HG03558 (cell line): Measurements from ENCODE around the gene BCL11B.

Experiments
- ATAC-seq: cut with Tn5 transposase; IDR thresholded peaks from one replicate; pipeline ENCODE4 v1.9.1; 2021; ENCODE audit warnings: moderate number of reproducible peaks; ENCODE audit not compliant: unreplicated experiment; ENCODE audit errors: extremely low read depth

Gene BCL11B

DNA sequence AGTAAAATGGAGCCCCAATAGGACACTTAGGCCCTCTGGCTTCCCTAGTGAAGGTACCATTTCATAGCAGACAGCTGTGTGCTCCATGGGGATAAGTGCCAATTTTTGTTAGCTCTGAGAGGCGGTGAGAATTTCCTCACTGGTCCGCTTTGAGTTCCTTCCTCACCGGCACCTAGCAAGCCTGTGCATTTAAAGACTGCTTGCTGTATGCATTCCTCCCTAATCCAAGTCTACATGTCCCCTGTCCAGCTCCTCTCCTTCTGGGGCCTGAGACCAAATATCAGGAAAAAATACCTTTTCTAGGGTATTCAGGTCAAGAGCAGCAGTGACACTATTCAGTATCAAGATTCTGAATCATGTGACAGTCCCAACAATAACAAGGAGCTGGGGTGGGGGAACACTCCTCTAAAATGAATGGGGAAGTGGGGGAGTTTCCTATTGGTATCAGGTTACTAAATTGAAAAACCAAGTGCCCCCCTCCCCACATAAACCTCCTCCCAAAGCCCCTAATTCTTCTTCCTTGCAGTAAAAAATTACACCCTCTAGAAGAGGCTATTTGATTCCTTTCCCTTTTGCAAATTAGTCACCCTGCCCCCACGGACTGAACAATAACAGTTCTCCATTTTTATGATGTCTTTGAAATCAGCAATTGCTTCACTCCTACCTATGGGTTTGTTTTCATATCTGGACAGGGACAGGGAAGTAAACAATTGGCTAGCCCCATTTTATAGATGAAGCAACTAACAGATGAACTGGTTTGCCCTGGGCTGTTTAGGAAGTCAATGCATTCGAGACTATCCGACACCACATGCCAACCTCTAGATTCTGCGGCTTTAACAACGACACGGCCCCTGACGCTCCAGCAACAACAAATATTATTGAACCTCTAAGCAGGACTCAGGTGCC is 28.9 kb downstream of the BCL11B start:
- no peak for ATAC-seq

- ATAC-seq, result no peak
These were observed 29.8 kb downstream of the BCL11B start for GRCh38 chr14:99242238-99242637.

DNA sequence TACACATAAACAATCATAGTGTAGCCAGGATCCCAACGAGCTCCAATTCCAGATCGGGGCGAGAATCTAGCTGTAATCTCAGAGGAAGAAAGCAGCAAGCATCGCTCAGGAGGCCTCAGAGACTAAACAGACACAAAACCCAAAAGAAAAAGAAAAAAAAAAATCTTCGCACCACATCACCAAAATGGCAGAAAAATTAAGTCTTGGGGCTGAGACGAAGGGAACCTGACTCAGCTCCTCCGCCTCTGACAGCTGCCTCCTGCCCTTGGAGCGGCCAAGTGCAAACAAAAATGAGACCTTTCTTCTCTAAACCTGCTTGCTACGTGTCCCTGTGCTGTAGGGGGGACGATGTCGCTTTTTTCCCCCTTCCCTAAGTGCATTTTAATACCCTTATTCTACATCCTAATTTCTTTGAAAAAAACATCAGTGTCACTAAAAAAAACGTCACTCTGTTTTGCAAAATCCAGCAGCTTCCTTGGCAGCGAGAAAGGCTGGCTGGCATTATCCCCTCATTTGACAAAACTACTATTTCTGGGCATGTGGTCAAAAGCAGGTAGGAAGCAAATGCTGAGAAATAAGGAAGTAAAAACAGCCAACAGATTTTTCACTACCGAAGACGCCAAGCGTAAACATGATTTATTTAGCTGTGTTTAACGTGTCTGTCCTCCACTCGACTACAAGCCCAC is 30.5 kb downstream of the BCL11B start:
- no peak for ATAC-seq

DNA sequence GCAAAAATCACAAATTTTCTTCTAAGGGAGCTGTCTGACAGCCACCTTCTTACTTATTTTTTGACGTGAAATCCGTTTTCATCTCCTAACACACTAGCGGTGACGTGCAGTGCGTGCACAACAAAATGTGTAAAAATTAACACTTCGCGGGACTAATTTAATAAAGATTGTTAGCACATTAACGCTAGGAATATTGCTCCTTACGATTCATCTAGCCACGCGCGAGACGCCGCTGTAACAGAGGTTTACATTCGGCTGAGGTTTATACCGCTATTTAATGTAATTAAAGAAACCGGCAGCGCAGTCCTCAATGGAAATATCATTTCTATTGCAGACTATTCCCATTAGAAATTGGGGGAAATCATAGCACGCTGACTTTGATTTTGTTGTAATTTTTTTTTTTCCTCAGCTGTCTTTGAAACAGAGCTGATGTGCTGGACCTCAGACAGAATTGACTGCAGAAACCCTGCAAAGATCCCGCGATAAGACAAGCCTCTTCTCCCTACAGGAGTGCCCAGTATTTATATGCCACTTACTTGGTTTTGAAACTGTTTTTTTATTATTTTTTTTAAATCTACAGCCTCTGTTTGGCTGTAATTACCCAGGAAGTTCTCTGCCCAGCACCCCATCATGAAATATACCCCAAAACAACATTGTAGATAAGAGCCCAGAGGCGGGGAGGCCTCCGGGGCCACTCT is 31.2 kb downstream of the BCL11B start:
- no peak for ATAC-seq

- no peak for ATAC-seq
These were observed 32.3 kb downstream of the BCL11B start for GRCh38 chr14:99239661-99240092.

GRCh38 chr14:99238216-99238615 is 33.8 kb downstream of the BCL11B start:
- no peak for ATAC-seq

GRCh38 chr14:99237288-99237687 is 34.7 kb downstream of the BCL11B start:
- ATAC-seq, result no peak

- no peak for ATAC-seq
These were observed 35.4 kb downstream of the BCL11B start for GRCh38 chr14:99236386-99237138.

GRCh38 chr14:99235582-99236320 is 36.2 kb downstream of the BCL11B start:
- ATAC-seq, result no peak

DNA sequence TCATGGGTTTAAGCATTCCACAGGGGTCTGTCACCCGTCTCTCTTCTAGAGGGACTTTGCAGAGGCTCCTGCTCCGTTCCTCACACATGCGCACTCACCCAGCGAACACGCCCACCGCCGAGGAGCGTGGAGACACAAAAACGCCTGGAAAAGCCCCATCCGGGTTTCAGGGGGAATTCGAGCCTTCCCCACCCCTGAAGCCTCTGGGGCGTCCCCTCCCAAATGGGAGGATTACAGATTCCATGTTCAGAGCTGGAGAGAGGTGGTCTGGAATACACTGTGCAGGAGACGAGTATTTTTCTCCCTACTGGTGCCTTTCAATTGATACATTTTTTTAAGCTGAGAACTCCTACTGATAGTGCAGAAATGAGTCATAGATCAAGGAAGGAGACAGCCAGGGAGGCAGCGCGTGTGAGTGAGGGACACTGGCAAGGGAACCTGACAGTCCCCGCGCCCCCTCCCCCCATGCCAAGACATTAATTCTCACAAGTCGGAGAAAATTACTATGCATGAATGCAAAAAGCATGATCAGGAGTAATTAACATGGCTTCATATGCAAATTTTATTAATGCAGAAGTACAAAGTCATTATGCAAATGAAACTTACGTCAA is 36.9 kb downstream of the BCL11B start:
- ATAC-seq, result no peak

GRCh38 chr14:99234355-99234754 is 37.6 kb downstream of the BCL11B start:
- ATAC-seq, result no peak

DNA sequence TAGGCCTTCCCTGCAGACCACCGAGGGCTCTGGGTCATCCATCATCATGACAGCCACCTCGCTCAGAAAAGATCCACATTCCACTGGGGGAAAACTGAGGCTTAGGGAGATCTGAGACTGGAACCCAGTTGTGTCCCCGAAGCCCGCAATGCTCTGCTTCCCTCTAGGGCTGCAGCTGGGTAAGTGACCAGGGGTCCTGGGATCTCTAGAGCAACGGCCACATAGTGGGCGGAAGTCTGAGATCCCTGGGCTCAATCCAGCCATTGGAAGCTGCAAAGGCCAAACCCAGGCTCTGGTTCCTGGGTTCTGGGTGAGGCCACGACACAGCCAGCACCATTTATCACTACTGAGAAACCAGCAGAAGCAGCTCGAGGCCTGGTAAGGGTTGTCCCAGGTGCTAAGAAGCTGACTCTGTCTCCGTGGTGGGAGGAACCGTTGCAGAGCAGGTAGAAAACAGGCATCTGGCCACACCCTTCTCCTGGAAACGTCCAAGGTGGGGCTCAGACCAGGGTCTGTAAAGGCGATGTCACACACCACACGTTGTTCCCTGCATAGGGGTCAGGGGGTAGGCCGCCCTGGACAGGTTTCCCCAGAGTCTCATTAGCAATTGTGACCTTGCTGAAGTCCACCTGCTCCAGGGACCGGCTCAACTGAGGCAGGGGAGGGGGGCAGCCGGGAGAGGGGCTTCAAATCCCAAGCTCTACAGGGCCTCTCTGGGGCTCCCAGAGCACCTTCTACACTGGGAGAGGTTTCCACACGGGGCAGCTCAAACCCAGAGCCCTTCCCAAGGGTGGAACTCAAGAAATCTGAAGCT is 38.6 kb downstream of the BCL11B start:
- ATAC-seq, result no peak

DNA sequence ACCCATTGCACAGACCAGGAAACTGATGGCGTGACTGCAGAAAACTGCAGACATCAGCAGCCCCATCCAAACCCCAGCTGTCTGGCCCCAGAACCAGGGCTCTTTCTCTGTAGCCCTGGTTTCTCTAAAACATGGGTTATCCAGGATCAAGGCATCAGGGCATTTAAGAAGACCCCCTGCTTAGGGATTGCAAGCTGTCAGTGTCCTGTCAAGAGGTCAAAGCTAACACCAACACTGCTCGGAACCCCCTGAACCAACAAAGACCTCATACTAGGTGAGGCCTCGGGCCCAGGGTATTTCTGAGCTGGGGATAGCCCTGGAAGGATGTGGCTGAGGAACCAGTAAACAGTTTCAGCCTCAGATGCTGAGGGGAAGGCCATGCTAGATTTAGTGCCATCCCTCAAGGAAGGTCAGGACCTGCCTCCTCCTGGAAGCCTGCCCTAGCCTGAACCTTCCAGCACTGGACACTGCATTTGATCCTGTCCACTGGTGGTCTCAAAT is 39.2 kb downstream of the BCL11B start:
- no peak for ATAC-seq

GRCh38 chr14:99231850-99232713 is 39.9 kb downstream of the BCL11B start:
- no peak for ATAC-seq

DNA sequence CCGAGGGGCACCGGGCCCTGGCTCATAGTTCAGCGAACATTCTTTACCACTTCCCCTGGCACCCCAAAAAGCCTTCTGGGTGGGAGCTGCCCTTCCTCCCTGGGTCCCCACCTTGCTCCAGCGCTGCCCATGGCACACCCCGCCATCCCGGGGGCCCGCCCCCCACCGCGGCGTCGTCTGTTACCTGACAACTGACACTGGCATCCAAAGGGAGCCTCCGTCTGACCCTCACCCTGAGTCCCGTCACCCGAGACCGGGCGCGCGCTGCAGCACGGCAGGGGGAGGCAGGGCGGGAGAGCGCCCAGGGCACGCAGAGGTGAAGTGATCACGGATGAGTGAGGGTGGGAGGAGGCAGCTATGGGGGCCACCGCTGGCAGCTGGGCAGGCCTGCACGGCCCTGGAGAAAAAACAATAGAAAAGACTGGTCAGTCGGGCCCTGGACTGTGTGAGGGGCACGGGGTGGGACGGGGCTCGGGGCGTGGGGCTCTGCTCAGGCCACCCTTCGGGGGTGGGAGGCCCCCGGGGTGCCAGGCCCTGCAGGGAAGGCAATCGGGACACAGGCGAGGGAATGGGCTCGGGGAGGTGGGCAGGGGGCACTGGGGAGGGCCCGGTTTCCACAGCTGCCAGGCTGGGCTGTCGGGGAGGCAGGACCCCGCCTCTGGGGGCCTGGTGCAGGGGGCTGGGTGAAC is 40.7 kb downstream of the BCL11B start:
- no peak for ATAC-seq

DNA sequence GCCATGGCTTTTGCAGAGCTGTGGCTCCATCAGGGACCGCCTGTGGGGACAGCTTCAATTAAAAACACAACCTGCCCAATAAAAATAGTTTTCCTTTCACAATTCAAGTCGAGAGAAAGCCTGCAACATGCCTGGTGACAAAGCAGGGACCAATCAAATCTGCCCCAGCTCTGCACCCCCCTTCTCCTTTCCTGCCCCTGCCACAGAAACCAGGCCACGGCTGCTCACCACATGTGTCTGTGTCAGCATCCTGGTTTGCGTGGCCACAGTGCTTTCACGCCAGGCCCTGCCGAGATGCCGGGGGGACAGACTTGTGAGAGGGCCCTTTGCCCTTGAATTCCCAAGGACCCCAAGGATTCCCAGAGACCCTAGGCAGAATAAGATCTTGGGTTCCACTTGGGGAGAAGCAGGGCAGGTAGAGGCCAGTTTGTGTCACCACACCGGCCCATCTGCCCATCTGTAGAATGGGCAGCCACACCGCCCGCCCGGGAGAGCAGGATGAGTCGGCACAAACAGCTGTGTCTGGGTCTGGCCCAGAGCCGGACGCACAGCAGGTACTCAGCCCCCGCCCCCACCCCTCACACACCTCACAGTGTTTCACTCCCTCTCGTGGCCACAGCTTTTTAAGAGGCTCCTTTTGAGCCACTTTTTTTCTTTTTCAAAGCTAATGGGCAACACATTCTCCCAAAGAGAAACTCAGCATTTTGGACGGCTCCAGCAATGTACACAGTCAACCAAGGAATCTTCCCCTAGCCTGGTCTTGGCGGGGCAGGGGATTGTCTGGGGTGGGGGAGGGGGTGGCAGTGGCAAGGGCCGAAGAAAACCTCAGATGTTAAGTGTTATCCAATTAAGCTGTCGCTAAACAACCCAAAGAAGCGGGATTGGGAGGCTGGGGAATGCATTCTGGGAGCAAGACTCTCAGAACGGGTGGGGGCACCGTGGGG is 41.5 kb downstream of the BCL11B start:
- ATAC-seq, result no peak
